ENCODE measurements around the gene GIPC3. TPM values are rescaled to one million over a fixed set of nuclear protein-coding genes. Genes with fewer than 3 reads are reported as not detected.

The GIPC3 gene
- total and polyA plus RNA-seq, 2 of the 8 experiments (the other 6 are each of a cell fraction or from before 2014, with no cell fraction given): 1.0 to 1.2 TPM

DNA sequence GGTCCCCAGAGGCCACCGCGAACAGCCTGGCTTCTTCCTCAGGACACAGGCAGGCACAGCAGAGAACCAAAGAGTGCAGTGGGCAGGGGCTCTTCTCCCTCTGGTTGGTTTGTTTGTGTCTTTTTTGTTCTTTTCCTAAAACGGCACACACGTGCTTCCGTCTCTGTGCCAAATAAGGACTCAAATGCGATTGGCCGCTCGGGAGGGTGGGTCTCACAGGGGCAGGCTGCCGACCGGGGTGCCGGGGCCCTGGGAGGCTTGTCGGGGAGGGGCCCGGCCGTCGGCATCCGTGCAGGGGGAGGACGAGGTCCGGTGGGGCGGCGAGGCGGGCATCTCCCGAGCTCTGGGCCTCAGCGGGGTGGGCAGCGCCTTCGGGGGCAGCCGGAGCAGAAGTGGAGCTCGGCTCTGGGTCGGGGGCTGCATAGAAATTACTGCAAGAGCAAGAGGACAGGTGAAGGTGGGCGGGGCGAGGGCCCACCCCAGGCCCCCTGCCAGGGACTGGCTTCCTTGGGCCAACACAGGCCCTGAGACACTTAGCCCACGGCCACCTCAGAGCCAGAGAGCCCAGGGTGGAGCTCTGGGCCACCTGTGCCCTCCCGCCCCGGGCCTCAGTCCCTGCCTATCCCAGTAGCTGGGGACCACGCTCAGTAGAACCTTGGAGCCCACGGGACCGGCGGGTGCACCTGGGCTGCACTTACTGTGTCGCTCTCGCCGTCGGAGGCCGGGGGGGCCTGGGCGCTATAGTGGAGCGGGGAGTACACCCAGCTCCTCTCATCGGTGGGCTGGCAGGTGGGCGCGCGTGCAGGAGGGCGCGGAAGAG, 47.7 kb downstream of the GIPC3 start:
- Histone ChIP-seq H4K5ac (ENCODE audit: insufficient read length, low read depth, low read length) (no peak overlapping the region), H2BK120ac (replicated peaks; ENCODE audit: low read depth, low read length) (no peak overlapping the region), H3K4me1 (replicated peaks in 1 of 4; ENCODE audit: control insufficient read depth in 3 of 4, insufficient read depth in 4 of 4, low read length in 3 of 4) (no peaks in the 10 kb centered on the region), H2AFZ (ENCODE audit: low read length) (no peak overlapping the region), H3K23ac (ENCODE audit: insufficient read length) (no peak overlapping the region), H3K9ac (replicated peaks in 1 of 4; ENCODE audit: extremely low read depth in 1 of 4, low read depth in 3 of 4, low read length in 3 of 4) (no peak overlapping the region), H3K36me3 (ENCODE audit: control insufficient read depth in 2 of 4, insufficient read depth in 4 of 4, low read length in 3 of 4) (peaks cover 0 to 20% (median 0%) of the 10 kb centered on the region in 4 experiments; a peak in 1 of 8 replicates), H3K56ac (replicated peaks; ENCODE audit: insufficient read length, low read depth, low read length) (no peak overlapping the region), H3K14ac (ENCODE audit: insufficient read length) (no peak overlapping the region), H3K18ac (ENCODE audit: extremely low read depth, low read length) (no peak overlapping the region), H4K91ac (replicated peaks; ENCODE audit: insufficient read length, low read length) (no peak overlapping the region), H3K4ac (replicated peaks; ENCODE audit: insufficient read length, low read depth, low read length) (no peak overlapping the region), H3K4me3 (ENCODE audit: extremely low read depth in 1 of 4, insufficient read depth in 2 of 4, low read depth in 3 of 4, low read length in 4 of 4) (no peak overlapping the region), H2BK20ac (ENCODE audit: low read length) (no peak overlapping the region), H4K8ac (ENCODE audit: extremely low read depth, insufficient read depth, low read length) (no peak overlapping the region), H3K79me1 (ENCODE audit: low read depth, low read length) (no peaks in the 10 kb centered on the region), H3K27ac (ENCODE audit: low read depth, low read length) (no peak overlapping the region; the same call in 1 of the 2 replicates), H2BK5ac (ENCODE audit: low read depth, low read length) (no peak overlapping the region), H2AK5ac (ENCODE audit: low read depth, low read length) (no peak overlapping the region), H3K4me2 (ENCODE audit: insufficient read depth in 1 of 2, low read depth in 2 of 2, low read length in 2 of 2) (no peak overlapping the region), H2BK15ac (ENCODE audit: low read length) (no peak overlapping the region), H3K27me3 (replicated peaks in 1 of 4; ENCODE audit: control insufficient read depth in 3 of 4, extremely low read depth in 1 of 4, insufficient read depth in 3 of 4, low read length in 3 of 4) (no peaks in the 10 kb centered on the region), H2BK12ac (ENCODE audit: low read depth, low read length) (no peak overlapping the region), H4K20me1 (replicated peaks in 1 of 2; ENCODE audit: control insufficient read depth in 1 of 2, insufficient read depth in 2 of 2, low read length in 2 of 2) (peaks cover 0 to 1% of the 10 kb centered on the region in 2 experiments), H3K9me3 (ENCODE audit: insufficient read depth in 2 of 2, low read depth in 1 of 2, low read length in 1 of 2) (no peaks in the 10 kb centered on the region), H3K79me2 (ENCODE audit: control insufficient read depth in 1 of 2, insufficient read depth in 2 of 2, low read length in 2 of 2) (no peaks in the 10 kb centered on the region), H3K23me2 (ENCODE audit: low read depth, low read length) (no peaks in the 10 kb centered on the region)
- WGBS, 2 experiments (ENCODE audit: extremely low coverage in 1 of 2, insufficient coverage in 1 of 2, insufficient read length in 1 of 2, insufficient replicate concordance in 2 of 2, low coverage in 1 of 2, low lambda C conversion rate in 2 of 2, missing lambda C conversion rate in 1 of 2): 90% methylated on average over 30 of the region's 50 CpGs; no CpG with 5 or more reads in 1 of the 2 experiments
- ChIA-PET CTCF (ENCODE audit: partially characterized antibody) (interaction anchor here (1.2 to 2.8 kb wide), 4 partner anchors 10 to 84 kb away, joined by 3 to 13 read pairs (median 4); no protein-coding TSS in a partner anchor), POLR2A (ENCODE audit: partially characterized antibody) (interaction anchor here (1.0 kb wide), 1 partner anchor 11 kb away, joined by 5 read pairs; no protein-coding TSS in a partner anchor)
- no peak for DNase-seq (ENCODE audit: low read depth in 1 of 2, low spot score in 2 of 2)
- FAIRE-seq: no peak
- TF ChIP-seq SRF (IDR thresholded peaks at IDR 0.05; ENCODE audit: low read depth, low read length) (no peak), EZH2 (IDR thresholded peaks at IDR 0.05; ENCODE audit: low read depth, low read length, severe bottlenecking) (no peak), TCF12 (IDR thresholded peaks at IDR 0.05; ENCODE audit: low read depth, low read length) (no peak), CBX8 (IDR thresholded peaks at IDR 0.05; ENCODE audit: borderline replicate concordance, low read depth, low read length) (no peak), JUN (IDR thresholded peaks at IDR 0.05; ENCODE audit: low read depth, low read length) (no peak), CEBPB (IDR thresholded peaks at IDR 0.05; ENCODE audit: low read depth, low read length) (no peak), TBP (IDR thresholded peaks at IDR 0.05; ENCODE audit: low read depth, low read length) (no peak), RBBP5 (IDR thresholded peaks at IDR 0.05; ENCODE audit: borderline replicate concordance, low read depth, low read length) (no peak), TAF7 (optimal IDR thresholded peaks at IDR 0.05; ENCODE audit: borderline replicate concordance, low read depth, low read length) (no peak), FOSL1 (IDR thresholded peaks at IDR 0.05; ENCODE audit: insufficient read depth, low read depth, low read length) (no peak), TEAD4 (IDR thresholded peaks at IDR 0.05; ENCODE audit: low read depth, low read length) (no peak), RNF2 (IDR thresholded peaks at IDR 0.05; ENCODE audit: borderline replicate concordance, low read depth, low read length, missing control alignments, poor library complexity, severe bottlenecking) (no peak)
